NB4 (cell line): ENCODE measurements around the gene TRIM45.
"Not testable (repeated sequence)": the region's sequence is repeated elsewhere in the genome, so short reads cannot be mapped to it uniquely, and the experiment has no call there.

Source experiments
- DNase-seq: peaks from one replicate; pipeline ENCODE4 v3.0.0; 2010; ENCODE audit warnings: low read depth
- H3K4me3 ChIP-seq: one replicate; pipeline ENCODE4 v1.5.1; 2011; ENCODE audit warnings: mild to moderate bottlenecking, low read depth, low read length, moderate library complexity
- MYC ChIP-seq: IDR thresholded peaks from 2 replicates; pipeline ENCODE4 v1.6.1; 2011; ENCODE audit warnings: low read depth, low read length
- POLR2A ChIP-seq: IDR thresholded peaks from 2 replicates; pipeline ENCODE4 v1.6.1; 2011; ENCODE audit warnings: mild to moderate bottlenecking; ENCODE audit not compliant: insufficient read length; ENCODE audit errors: extremely low read depth
- TF ChIP-seq, protein P1 (sequence below): IDR thresholded peaks from 2 replicates; pipeline ENCODE4 v1.6.1; 2011; ENCODE audit warnings: low read depth, low read length
- TF ChIP-seq, protein P2 (sequence below): IDR thresholded peaks from one replicate; pipeline ENCODE4 v1.5.1; 2012; ENCODE audit warnings: low read depth, low read length

TRIM45 gene

DNA sequence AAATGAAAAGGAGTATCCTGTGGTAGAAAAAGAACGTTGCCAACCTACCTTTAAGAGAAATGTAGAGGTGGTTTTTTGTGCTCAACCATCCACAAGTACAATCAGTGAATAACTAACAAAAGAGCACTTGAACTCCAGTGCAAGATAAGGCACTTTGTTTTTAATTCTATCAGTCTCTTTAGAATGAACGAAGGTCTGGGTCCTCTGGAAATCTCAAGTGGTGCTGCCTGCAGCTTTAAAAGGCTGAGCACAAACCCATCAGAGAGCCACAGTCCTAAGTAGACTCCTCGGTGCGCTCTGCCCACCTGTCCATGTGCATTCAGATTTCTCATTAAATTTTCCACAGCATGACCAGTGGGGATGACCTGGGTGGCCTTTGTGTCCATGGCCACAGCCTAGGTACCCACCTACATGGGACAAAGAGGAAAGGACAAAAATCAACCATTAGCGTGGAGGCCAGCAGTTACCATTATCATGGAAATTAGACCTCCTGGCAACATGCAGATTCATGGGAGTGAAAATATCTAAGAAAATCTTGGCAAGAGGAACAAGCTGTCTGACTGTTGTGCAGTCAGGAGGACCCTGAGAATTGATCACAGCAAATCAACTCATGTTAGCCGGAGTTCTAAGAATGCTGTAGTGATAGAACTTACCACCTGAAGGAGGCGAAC lies 9.4 kb downstream of the TRIM45 start:
- TF ChIP-seq, protein P1, sequence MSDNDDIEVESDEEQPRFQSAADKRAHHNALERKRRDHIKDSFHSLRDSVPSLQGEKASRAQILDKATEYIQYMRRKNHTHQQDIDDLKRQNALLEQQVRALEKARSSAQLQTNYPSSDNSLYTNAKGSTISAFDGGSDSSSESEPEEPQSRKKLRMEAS = no peak
- no peak overlapping the region for H3K4me3 ChIP-seq
- no peak for DNase-seq

DNA sequence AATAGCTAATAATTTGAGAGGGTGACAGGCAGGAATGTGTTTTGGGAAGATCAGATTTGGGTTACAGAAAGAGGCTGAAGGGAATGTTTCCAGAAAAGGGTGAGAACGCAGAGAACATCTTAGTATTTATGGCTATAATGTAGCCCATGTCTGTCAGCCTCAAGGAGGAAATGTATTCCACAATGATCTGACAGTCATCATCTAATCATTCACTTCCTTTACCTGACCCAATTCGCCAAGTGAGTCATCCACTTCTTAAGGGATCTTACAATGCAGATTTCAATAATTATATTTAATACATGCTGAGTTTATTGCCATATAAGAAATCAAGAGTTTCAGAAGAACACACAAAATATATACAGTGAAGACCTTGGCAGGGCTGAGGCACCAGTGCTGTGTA lies 10.8 kb downstream of the TRIM45 start:
- TF ChIP-seq, protein P1 = no peak
- TF ChIP-seq MYC = no peak
- TF ChIP-seq, protein P2, sequence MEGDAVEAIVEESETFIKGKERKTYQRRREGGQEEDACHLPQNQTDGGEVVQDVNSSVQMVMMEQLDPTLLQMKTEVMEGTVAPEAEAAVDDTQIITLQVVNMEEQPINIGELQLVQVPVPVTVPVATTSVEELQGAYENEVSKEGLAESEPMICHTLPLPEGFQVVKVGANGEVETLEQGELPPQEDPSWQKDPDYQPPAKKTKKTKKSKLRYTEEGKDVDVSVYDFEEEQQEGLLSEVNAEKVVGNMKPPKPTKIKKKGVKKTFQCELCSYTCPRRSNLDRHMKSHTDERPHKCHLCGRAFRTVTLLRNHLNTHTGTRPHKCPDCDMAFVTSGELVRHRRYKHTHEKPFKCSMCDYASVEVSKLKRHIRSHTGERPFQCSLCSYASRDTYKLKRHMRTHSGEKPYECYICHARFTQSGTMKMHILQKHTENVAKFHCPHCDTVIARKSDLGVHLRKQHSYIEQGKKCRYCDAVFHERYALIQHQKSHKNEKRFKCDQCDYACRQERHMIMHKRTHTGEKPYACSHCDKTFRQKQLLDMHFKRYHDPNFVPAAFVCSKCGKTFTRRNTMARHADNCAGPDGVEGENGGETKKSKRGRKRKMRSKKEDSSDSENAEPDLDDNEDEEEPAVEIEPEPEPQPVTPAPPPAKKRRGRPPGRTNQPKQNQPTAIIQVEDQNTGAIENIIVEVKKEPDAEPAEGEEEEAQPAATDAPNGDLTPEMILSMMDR = no peak
- no peak for TF ChIP-seq POLR2A
- no peak overlapping the region for H3K4me3 ChIP-seq
- no peak for DNase-seq

DNA sequence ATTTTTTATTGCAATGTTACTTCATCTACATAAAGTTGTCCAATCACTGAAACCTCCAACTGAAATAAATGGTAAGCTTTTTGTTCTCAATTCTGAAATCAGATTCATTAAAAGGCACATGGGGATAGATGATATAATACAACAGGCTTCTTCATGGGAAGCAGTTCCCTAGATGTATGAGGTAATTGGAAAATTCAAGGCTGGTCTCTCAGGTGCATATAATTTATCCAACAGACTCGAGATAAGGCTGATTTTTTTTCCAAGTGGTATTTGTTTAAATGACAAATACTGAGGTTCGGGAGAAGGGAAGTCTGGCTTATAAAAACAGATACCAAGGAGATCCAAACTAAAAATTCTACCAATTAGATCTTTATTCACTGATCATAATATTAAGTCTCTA lies 14.2 kb downstream of the TRIM45 start:
- TF ChIP-seq POLR2A (no peak), MYC (no peak)
- TF ChIP-seq, protein P1 = no peak
- TF ChIP-seq, protein P2 = no peak
- no peak for DNase-seq
- H3K4me3 ChIP-seq = no peak overlapping the region

DNA sequence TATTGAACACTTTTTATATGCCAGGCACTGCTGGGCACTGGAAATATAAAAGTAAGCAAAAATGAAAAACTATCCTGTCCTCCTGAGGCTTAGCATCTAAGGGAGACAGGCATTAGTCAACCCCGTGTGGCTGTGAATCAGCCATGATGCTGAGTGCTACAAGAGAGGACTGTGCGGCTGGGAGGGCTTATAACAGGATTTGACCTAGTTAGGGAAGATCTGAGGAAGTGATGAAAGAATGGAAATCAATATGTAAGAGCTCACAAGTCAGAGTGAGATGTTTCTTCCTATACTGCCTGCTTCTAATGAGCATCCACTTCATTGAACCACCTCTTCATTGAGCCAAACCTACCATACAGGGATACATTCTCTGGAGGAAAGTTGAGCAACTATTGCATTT lies 15.1 kb downstream of the TRIM45 start:
- H3K4me3 ChIP-seq = no peak overlapping the region
- TF ChIP-seq MYC = no peak
- TF ChIP-seq, protein P2 = no peak
- no peak for TF ChIP-seq POLR2A
- TF ChIP-seq, protein P1 = no peak
- no peak for DNase-seq

DNA sequence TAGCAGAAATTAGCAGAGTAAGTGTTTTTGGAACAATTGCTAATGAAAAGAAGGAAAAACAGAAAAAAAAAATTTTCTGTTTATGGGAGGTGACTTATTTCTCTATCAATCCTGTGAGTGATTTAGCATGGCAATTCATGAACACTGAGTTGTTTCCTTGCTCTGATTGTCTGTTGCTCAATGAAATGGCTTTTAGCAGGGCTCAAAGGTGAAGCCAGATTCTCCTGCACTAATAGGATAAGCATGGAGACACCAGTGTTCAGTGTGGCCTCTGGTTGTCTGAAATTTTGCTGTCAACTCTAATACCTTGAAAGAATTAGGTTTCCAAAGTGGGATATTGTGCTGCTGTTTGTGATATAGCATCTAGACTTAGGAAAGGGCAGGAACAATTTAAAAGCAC lies 15.8 kb downstream of the TRIM45 start:
- no peak overlapping the region for H3K4me3 ChIP-seq
- TF ChIP-seq, protein P2 = no peak
- TF ChIP-seq POLR2A = no peak
- TF ChIP-seq MYC = no peak
- TF ChIP-seq, protein P1 = no peak

DNA sequence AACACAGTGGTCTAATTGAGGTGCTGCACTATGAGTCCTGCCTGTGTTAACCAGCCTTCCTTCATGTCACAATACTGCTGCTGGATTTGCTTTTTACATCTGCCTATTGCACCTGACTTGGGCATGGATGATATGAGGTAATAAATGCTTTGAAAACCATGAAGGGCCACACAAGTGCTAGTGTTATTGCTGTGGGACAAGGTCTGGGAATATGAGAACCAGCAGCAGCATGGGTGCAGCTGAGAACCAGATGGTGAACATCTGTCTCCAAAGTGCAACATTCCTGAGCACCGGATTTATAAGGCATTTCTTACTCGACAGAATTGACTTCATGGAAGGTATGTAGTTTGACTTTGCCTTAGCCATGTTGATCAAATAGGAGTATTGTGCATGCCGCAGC lies 16.6 kb downstream of the TRIM45 start:
- H3K4me3 ChIP-seq = no peak overlapping the region
- DNase-seq = no peak
- TF ChIP-seq, protein P1 = no peak
- TF ChIP-seq, protein P2 = no peak
- TF ChIP-seq POLR2A = no peak
- TF ChIP-seq MYC = no peak

More for the DNA sequence above, 15.8 kb downstream of the TRIM45 start:
- DNase-seq = no peak

DNA sequence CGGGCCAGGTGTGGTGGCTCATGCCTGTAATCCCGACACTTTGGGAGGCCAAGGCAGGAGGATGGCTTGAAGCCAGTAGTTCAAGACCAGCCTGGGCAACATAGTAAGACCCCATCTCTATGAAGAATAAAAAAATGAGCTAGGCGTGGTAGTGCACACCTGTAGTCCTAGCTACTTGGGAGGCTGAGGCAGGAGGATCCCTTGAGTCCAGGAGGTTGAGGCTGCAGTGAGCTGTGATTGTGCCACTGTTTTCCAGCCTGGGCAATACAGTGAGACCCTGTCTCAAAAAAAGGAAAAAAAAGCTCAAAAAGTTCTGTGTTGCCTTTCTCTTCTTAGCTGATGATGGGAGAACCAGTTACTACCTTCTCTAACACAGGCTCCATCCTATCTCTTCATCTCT lies 19.7 kb downstream of the TRIM45 start:
- DNase-seq, H3K4me3 ChIP-seq: not testable (repeated sequence)
